K562 treated with DMSO at 1 percent for 24 hours (cell line): ENCODE measurements around the gene KDM7A. TPM values are rescaled to one million over a fixed set of nuclear protein-coding genes. Genes with fewer than 3 reads are reported as not detected.

Experiments used
- total RNA-seq: library from RNA; unstranded; fragments of 300-600 nt; gene quantifications from 2 replicates; pipeline ENCODE4 v1.2.3, GENCODE V29; 2022; ENCODE audit warnings: low read depth; ENCODE audit not compliant: insufficient read depth

KDM7A gene, protein sequence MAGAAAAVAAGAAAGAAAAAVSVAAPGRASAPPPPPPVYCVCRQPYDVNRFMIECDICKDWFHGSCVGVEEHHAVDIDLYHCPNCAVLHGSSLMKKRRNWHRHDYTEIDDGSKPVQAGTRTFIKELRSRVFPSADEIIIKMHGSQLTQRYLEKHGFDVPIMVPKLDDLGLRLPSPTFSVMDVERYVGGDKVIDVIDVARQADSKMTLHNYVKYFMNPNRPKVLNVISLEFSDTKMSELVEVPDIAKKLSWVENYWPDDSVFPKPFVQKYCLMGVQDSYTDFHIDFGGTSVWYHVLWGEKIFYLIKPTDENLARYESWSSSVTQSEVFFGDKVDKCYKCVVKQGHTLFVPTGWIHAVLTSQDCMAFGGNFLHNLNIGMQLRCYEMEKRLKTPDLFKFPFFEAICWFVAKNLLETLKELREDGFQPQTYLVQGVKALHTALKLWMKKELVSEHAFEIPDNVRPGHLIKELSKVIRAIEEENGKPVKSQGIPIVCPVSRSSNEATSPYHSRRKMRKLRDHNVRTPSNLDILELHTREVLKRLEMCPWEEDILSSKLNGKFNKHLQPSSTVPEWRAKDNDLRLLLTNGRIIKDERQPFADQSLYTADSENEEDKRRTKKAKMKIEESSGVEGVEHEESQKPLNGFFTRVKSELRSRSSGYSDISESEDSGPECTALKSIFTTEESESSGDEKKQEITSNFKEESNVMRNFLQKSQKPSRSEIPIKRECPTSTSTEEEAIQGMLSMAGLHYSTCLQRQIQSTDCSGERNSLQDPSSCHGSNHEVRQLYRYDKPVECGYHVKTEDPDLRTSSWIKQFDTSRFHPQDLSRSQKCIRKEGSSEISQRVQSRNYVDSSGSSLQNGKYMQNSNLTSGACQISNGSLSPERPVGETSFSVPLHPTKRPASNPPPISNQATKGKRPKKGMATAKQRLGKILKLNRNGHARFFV
- 7.0 and 12.9 TPM in 2 replicates for total RNA-seq

GRCh38 chr7:140176811-140177702 lies at the start of gene KDM7A:
KDM7A (minus strand) TSS chr7:140176983; CDS start chr7:140176937, 46 bp downstream.

GRCh38 chr7:140062528-140063299 lies 114.1 kb downstream of the KDM7A start, which contains the start of gene PARP12:
PARP12 (minus strand) TSS chr7:140062951; CDS start chr7:140062847, 104 bp downstream.

Other genes starting within 250 kb of the KDM7A start
- 34.4 and 37.1 TPM in 2 replicates for gene PARP12, start 114.0 kb downstream of the KDM7A start, total RNA-seq
- 17.2 and 19.1 TPM in 2 replicates for gene SLC37A3, start 221.5 kb upstream of the KDM7A start, total RNA-seq
- gene RAB19, start 227.1 kb upstream of the KDM7A start, total RNA-seq: not detected in 2 replicates